Brain pericyte (primary cell): Measurements from ENCODE around the gene PCF11.
"Not testable (repeated sequence)": the region's sequence is repeated elsewhere in the genome, so short reads cannot be mapped to it uniquely, and the experiment has no call there.

Experiments used
- DNase-seq: peaks from one replicate; pipeline ENCODE4 v3.0.0-alpha.2; 2012; ENCODE audit warnings: low read depth, low spot score

PCF11 gene

DNA sequence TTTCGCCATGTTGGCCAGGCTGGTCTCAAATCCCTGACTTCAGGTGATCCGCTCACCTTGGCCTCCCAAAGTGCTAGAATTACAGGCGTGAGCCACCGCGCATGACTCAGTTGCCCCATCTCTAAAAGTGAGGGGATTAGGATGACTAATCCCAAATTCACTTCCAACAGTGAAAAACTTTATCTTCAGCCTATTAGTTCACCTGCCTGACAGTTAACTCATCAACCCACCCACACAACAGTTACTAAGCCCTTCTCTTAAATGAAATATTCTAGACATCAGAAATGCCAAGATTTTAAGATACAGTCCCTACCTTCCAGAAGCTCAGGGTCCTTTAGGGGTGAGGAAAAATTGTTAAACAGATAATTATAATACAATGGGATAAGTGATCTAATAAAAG lies 34.6 kb downstream of the PCF11 start:
- DNase-seq, result no peak

DNA sequence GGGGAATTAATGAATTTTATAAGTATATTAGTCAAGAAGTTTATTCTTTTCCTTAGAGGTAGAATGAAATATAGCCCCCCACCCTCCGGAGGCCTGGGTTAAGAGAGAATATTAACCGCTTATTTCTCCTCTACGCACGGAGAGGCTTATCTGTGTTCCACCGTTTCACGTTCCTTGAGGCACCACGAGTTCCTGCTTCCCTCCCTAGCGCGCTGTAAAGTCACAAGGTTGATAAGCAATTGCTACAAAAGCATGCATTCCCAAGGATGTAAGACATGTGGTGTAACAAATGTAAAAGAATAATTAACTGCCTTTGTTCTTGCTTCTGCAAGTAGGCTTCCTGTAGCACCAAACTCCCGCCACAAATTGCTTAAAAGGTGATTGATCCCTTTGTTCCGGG lies 35.1 kb downstream of the PCF11 start:
- no peak for DNase-seq

DNA sequence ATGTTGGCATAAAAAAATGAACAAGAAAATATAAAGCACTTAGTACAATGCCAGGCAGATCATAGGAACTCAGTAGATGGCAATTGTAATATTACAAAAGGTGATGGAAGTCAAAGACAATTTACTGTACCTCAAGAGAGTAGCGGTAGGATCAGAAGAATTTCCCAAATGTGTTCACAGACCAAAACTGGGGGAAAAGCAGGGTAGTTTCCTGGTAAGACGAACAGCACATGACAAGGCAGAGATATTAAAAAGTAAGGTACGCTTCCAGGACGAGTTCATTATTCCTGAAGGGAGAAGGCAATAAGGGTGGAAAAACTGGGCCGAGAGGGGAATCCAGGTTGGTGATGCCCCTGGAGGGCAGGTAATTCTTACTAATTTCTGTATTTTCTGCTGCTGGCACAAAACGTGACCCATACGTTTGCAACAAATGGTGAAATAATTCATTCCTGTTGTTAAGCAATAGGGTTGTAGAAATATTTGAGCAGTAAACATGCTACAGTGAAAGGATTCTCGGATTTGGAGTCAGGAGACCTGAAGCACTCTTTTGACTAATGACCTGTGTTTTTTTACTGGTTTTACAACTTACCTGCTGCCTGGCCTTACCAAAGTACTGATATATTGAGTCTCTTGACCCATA lies 35.8 kb downstream of the PCF11 start:
- DNase-seq, result no peak

GRCh38 chr11:83193315-83194280 lies 36.7 kb downstream of the PCF11 start, which contains the start of gene ANKRD42:
ANKRD42 (plus strand) TSS chr11:83193712; CDS start chr11:83194671, 959 bp downstream.
- DNase-seq, result peak; percentile 83

- no peak for DNase-seq
Observed at GRCh38 chr11:83194281-83195142, 37.6 kb downstream of the PCF11 start.

GRCh38 chr11:83195143-83195466 lies 38.2 kb downstream of the PCF11 start:
- DNase-seq, result no peak

DNA sequence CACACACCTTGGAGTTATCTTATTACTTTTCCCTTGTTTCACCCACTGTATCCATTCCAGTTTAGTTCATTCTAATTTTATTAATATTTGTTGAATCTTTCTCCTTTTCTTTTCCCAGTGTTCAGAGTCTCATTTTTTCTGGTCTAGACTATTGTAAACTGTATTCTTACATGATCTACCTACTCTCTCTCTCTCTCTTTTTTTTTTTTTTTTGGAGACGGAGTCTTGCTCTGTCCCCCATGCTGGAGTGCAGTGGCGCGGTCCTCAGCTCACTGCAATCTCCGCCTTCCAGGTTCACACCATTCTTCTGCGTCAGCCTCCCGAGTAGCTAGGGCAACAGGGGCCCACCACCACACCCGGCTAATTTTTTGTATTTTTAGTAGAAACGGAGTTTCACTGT lies 38.7 kb downstream of the PCF11 start:
- DNase-seq, result no peak

- no peak for DNase-seq
Observed at GRCh38 chr11:83200035-83200434, 43.1 kb downstream of the PCF11 start.

DNA sequence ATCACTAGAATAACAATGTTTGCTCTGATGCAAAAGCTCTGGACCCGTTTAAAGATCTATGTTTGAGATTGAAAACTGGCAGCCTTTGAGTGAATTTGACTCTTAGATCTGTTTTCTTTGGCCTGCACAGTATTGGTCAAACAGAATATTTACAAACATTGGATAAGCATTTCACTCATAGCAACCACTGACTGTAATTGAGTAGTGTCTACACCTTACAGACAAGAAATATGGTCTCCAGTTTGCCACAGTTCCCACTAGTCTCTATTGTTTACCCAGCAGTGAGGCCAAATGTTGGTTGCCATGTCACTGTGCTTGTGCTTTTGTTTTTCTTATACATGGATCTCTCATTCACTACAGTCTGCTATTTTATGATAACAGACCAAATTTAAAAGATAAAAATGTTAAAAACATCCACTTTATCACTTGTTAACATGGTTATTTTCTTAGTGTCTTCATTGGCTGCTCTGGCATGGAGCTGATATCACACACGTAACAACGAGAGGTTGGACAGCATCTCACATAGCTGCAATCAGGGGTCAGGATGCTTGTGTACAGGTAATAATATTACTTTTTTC lies 48.8 kb downstream of the PCF11 start:
- DNase-seq, result no peak

GRCh38 chr11:83206221-83206620 lies 49.3 kb downstream of the PCF11 start:
- DNase-seq, result no peak

DNA sequence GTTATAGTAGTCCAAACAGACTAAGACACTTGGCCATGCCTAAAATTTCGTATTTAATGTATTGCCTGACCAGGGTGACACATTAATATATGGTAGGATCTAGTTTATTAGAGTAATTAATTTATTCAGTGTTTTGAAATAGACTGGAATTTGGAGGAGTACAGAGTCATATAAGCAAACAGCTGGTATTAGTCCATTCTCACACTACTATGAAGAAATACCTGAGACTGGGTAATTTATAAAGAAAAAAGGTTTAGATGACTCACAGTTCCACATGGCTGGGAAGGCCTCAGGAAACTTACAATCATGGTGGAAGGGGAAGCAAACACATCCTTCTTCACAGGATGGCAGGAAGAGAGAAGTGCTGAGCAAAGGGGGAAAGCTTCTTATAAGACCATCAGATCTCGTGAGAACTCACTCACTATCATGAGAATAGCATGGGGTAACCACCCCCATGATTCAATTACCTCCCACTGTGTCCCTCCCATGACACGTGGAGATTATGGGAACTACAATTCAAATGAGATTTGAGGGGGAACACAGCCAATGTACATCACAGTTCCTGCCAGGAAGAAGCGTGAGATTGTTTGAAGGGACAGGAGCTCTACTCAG lies 49.9 kb downstream of the PCF11 start:
- not testable (repeated sequence) for DNase-seq

- no peak for DNase-seq
Observed at GRCh38 chr11:83219095-83219494, 62.2 kb downstream of the PCF11 start.

DNA sequence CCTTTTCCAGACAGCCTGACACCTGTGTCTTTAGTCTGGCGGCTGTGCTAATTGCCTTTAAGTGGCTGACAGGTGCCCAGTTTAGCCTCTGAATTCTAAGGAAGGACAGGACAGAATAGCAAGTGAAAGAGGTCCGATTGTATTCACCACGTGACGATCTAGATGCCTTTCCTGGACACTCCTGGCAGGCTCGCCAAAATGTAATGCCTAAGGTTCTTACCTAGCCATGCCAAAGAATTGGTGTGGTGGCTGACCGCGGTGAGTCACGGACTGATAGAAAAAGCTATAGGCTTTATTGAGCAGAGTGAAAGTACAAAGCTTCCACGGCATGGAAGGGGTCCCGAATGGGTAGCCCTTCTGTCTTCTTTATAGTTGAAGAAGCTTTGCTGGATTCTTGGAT lies 63.3 kb downstream of the PCF11 start:
- DNase-seq, result no peak

GRCh38 chr11:83221694-83222093 lies 64.8 kb downstream of the PCF11 start:
- DNase-seq, result no peak

DNA sequence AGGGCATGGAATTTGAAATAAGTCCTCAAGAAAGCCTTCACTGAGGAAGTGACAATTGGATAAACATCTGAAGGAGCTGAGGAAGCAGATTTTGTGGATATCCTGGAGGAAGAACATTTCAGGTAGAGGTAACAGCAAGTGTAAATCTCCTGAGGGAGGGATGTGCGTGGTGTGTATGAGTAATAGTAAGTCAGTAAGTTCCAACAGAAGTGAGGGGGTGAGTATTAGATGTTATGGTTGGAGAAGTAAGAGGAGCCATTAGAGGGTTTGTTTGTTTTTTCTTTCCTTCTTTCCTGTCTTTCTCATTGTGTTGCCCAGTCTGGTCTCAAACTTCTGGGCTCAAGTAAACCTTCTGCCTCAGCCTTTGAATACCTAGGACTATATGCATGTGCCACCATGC lies 65.6 kb downstream of the PCF11 start:
- no peak for DNase-seq

DNA sequence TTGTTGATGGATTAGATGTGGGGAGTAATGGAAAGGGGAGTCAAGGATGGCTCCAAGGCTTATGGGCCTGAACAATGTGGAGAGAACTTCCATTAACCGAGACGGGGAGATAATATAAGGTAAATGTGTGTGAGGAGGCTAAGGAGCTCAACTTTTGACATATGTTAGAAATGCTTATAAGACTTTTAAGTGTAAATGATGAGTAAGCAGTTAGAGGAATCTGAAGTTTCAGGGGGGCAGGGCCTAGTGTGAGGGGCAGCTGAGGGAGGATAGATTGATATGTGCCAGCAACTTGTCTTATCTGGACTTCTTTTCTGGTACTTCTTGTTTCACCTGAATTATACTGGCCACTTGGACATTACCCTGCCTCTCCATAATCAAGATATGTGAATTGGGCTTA lies 66.5 kb downstream of the PCF11 start:
- DNase-seq, result no peak

DNA sequence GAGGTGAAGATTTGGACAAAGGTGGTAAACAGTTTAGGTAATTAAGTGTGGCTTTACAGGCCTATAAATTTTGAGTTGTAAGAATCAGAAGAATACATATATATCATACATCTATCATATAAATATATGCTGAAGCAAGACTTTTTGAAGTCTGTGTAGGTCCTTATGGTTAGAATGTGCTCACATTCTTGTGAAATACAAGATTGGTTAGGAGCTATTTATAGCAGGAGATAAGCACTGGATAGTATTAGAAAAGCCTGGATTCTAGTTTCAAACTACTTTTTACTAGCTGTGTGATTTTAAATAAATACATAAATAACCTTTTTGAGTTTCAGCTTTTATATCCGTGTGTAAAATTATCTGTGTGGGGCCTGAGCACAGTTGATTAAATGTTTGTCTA lies 78.9 kb downstream of the PCF11 start:
- DNase-seq, result no peak
